HCT116 (cell line): Measurements from ENCODE around the gene PIH1D1. TPM values are rescaled to one million over a fixed set of nuclear protein-coding genes. Genes with fewer than 3 reads are reported as not detected.

ENCODE experiments used
- ATAC-seq: fragments of 200-7000 bp; cut with Tn5 transposase; 2 replicates; pipeline ENCODE4 v1.9.1; 2020; ENCODE audit warnings: mild to moderate bottlenecking, moderate library complexity
- BruUV-seq: library from RNA; stranded (reverse); fragments of 400-500 nt; replicated peaks from 2 replicates; lab custom pipeline; 2021; lab: Mats Ljungman, UMichigan
- CTCF ChIA-PET: fragments of 300-600 bp; sonication (Branson Sonifier 250); formaldehyde crosslinking; loops from one replicate; lab custom pipeline; 2021; ENCODE audit warnings: antibody characterized with exemption; lab: Charles Lee
- POLR2A ChIA-PET: fragments of 300-600, 350-600 bp; sonication (Branson Sonifier 250); formaldehyde crosslinking; loops from one replicate; lab custom pipeline; 2021; ENCODE audit warnings: antibody characterized with exemption; lab: Charles Lee
- RAD21 ChIA-PET, 2 experiments: fragments of 300-600 bp; sonication (Branson Sonifier 250); formaldehyde crosslinking; loops; one replicate each; lab custom pipeline; 2023; ENCODE audit warnings: low total read pairs in 2 of 2; ENCODE audit not compliant: uncharacterized antibody in 2 of 2, unreplicated experiment in 2 of 2, low non-redundant PET in 1 of 2; lab: Charles Lee
- DNase-seq: peaks from one replicate; pipeline ENCODE4 v3.0.0-alpha.2; 2010; ENCODE audit warnings: low read depth, low spot score
- H2AFZ ChIP-seq: fragments of 200-600 bp; shearing (Covaris generic), sonication (generic); 2 replicates; pipeline ENCODE4 v1.6.1; 2017; ENCODE audit warnings: low read depth, mixed run types, mixed read lengths, antibody characterized with exemption, low read length; ENCODE audit not compliant: poor library complexity, severe bottlenecking
- H3K27ac ChIP-seq: 2 replicates; pipeline ENCODE4 v1.5.1; 2012; ENCODE audit warnings: low read depth, low read length
- H3K27me3 ChIP-seq: fragments of 200-600 bp; sonication (generic); 2 replicates; pipeline ENCODE4 v1.6.1; 2016; ENCODE audit warnings: mixed run types, low read length, mixed read lengths; ENCODE audit not compliant: insufficient read depth
- H3K36me3 ChIP-seq, 2 experiments: fragments of 200-500 bp in 1 of 2; fragments of 200-600 bp in 1 of 2; sonication (Bioruptor generic) in 1 of 2; sonication (generic) in 1 of 2; 2 replicates each; pipeline versions ENCODE4 v1.5.1 to v1.6.1; 2014 to 2016; ENCODE audit warnings: low read length in 2 of 2, inconsistent platforms in 1 of 2, mixed read lengths in 1 of 2, mixed run types in 1 of 2; ENCODE audit not compliant: insufficient read depth in 2 of 2, control insufficient read depth in 1 of 2
- H3K4me1 ChIP-seq, 2 experiments: fragments of 200-600 bp in 1 of 2; sonication (generic) in 1 of 2; 2 replicates each; pipeline versions ENCODE4 v1.5.1 to v1.6.1; 2012 to 2017; ENCODE audit warnings: low read length in 2 of 2, inconsistent platforms in 1 of 2, mild to moderate bottlenecking in 1 of 2, mixed read lengths in 1 of 2, mixed run types in 1 of 2, moderate library complexity in 1 of 2; ENCODE audit not compliant: insufficient read depth in 2 of 2, control insufficient read depth in 1 of 2
- H3K4me2 ChIP-seq: fragments of 200-600 bp; sonication (generic); 2 replicates; pipeline ENCODE4 v1.6.1; 2017; ENCODE audit warnings: mixed run types, low read length, mixed read lengths
- H3K4me3 ChIP-seq, 2 experiments: fragments of 200-600 bp in 1 of 2; sonication (generic) in 1 of 2; replicated peaks in 1 of 2; 2 replicates each; pipeline ENCODE4 v1.5.1; 2011 to 2016; ENCODE audit warnings: low read length in 2 of 2, control low read depth in 1 of 2, low read depth in 1 of 2, mild to moderate bottlenecking in 1 of 2, mixed read lengths in 1 of 2, mixed run types in 1 of 2
- H3K79me2 ChIP-seq: fragments of 200-600 bp; sonication (generic); 2 replicates; pipeline ENCODE4 v1.6.1; 2017; ENCODE audit warnings: mild to moderate bottlenecking, mixed run types, low read length, moderate library complexity, mixed read lengths; ENCODE audit not compliant: insufficient read depth
- H3K9ac ChIP-seq: fragments of 200-600 bp; sonication (generic); 2 replicates; pipeline ENCODE4 v1.6.1; 2016; ENCODE audit warnings: low read length, mixed read lengths
- H3K9me2 ChIP-seq: fragments of 200-600 bp; sonication (generic), shearing (Covaris generic); 2 replicates; pipeline ENCODE4 v1.6.1; 2017; ENCODE audit warnings: mixed run types, mild to moderate bottlenecking, moderate library complexity; ENCODE audit not compliant: insufficient read depth
- H3K9me3 ChIP-seq, 2 experiments: fragments of 200-500 bp in 1 of 2; fragments of 200-600 bp in 1 of 2; sonication (Bioruptor generic) in 1 of 2; sonication (generic) in 1 of 2; 2 replicates each; pipeline ENCODE4 v1.6.1; 2014 to 2017; ENCODE audit warnings: low read length in 2 of 2, mixed read lengths in 2 of 2, inconsistent platforms in 1 of 2, low read depth in 1 of 2, mild to moderate bottlenecking in 1 of 2, mixed run types in 1 of 2, moderate library complexity in 1 of 2; ENCODE audit not compliant: control insufficient read depth in 1 of 2, insufficient read depth in 1 of 2
- H4K20me1 ChIP-seq: fragments of 200-600 bp; sonication (generic), shearing (Covaris generic); 2 replicates; pipeline ENCODE4 v1.6.1; 2017; ENCODE audit warnings: mixed run types, mild to moderate bottlenecking, moderate library complexity; ENCODE audit not compliant: insufficient read depth
- CBX3 ChIP-seq: IDR thresholded peaks from 2 replicates; pipeline ENCODE4 v1.6.1; 2012; ENCODE audit warnings: low read depth
- ELF1 ChIP-seq: IDR thresholded peaks from 2 replicates; pipeline ENCODE4 v1.6.1; 2012; ENCODE audit warnings: low read depth, borderline replicate concordance
- EZH2 ChIP-seq: fragments of 200-600 bp; sonication (generic); IDR thresholded peaks from 2 replicates; pipeline ENCODE4 v1.6.1; 2017; ENCODE audit warnings: antibody characterized with exemption, mixed run types
- FOSL1 ChIP-seq: IDR thresholded peaks from 2 replicates; pipeline ENCODE4 v1.6.1; 2012; ENCODE audit warnings: low read depth
- JUND ChIP-seq: IDR thresholded peaks from 2 replicates; pipeline ENCODE4 v1.6.1; 2012
- POLR2A ChIP-seq: IDR thresholded peaks from 2 replicates; pipeline ENCODE4 v1.7.0; 2011; ENCODE audit warnings: borderline replicate concordance; ENCODE audit not compliant: insufficient read depth, insufficient read length; ENCODE audit errors: extremely low read depth
- POLR2AphosphoS5 ChIP-seq: IDR thresholded peaks from 2 replicates; pipeline ENCODE4 v1.6.1; 2011; ENCODE audit warnings: mild to moderate bottlenecking, low read depth, low read length, moderate library complexity
- SIN3A ChIP-seq: IDR thresholded peaks from 2 replicates; pipeline ENCODE4 v1.6.1; 2012; ENCODE audit warnings: low read depth
- TCF7L2 ChIP-seq: IDR thresholded peaks from 2 replicates; pipeline ENCODE4 v1.7.0; 2011; ENCODE audit warnings: borderline replicate concordance, inconsistent platforms; ENCODE audit not compliant: insufficient read depth, insufficient read length; ENCODE audit errors: extremely low read depth
- YY1 ChIP-seq: IDR thresholded peaks from 2 replicates; pipeline ENCODE4 v1.6.1; 2011; ENCODE audit warnings: low read length, low read depth, moderate library complexity, mild to moderate bottlenecking; ENCODE audit not compliant: insufficient replicate concordance; ENCODE audit errors: extremely low read depth
- ZNF274 ChIP-seq: fragments of 200-500 bp; sonication (Bioruptor generic); IDR thresholded peaks from 2 replicates; pipeline ENCODE4 v1.6.1; 2014; ENCODE audit warnings: mild to moderate bottlenecking, low read depth, low read length, inconsistent platforms
- intact Hi-C: fragments of 100-400 bp; cut with micrococcal nuclease; formaldehyde crosslinking; loops from 2 replicates; pipeline ENCODE4 v1.10.0; 2022
- total RNA-seq: library from RNA; stranded (reverse); gene quantifications from one replicate; pipeline ENCODE4 v1.2.1, GENCODE V29; 2021; ENCODE audit not compliant: unreplicated experiment
- TF ChIP-seq, protein P1 (sequence below), 3 experiments: fragments of 200-600 bp in 1 of 3; sonication (generic) in 1 of 3; IDR thresholded peaks in 2 of 3; conservative IDR thresholded peaks in 1 of 3; 2 replicates each; pipeline ENCODE4 v1.5.1; 2012 to 2017; ENCODE audit warnings: low read depth in 2 of 3, low read length in 2 of 3, antibody characterized with exemption in 1 of 3, borderline replicate concordance in 1 of 3, control low read depth in 1 of 3, mild to moderate bottlenecking in 1 of 3, mixed read lengths in 1 of 3, mixed run types in 1 of 3, moderate library complexity in 1 of 3; ENCODE audit not compliant: insufficient read depth in 1 of 3
- TF ChIP-seq, protein P2 (sequence below): IDR thresholded peaks from 2 replicates; pipeline ENCODE4 v1.6.1; 2011; ENCODE audit warnings: mild to moderate bottlenecking, low read length, moderate library complexity; ENCODE audit not compliant: insufficient replicate concordance; ENCODE audit errors: extremely low read depth
- TF ChIP-seq, protein P3 (sequence below): IDR thresholded peaks from 2 replicates; pipeline ENCODE4 v1.6.1; 2012

The PIH1D1 gene
- total RNA-seq, 1 experiment from 2014 or later = 152 TPM

DNA sequence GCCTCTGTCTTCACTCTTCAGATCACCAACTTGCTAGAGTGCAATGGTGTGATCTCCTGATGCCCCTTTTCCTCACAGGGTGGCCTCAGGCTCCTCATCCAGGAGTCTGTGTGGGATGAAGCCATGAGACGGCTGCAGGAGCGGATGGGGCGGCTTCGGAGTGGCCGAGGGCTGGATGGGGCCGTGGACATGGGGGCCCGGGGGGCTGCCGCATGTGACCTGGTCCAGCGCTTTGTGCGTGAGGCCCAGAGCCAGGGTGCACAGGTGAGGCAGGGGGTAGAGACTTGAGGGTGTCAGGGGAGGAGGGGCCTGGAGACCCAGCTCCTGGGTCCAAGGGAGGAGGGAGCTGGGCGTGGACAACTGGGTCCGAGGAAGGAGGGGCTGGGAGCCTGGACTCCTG, 10.9 kb upstream of the PIH1D1 start:
- intact Hi-C loops = no loop called here
- no peaks in the 10 kb centered on the region for H3K9me3 ChIP-seq
- no peak for DNase-seq
- POLR2A ChIA-PET = no interaction called here
- H2AFZ ChIP-seq = no peak overlapping the region
- ATAC-seq = no peak
- H3K27me3 ChIP-seq = no peaks in the 10 kb centered on the region
- H3K27ac ChIP-seq = no peak overlapping the region
- H3K36me3 ChIP-seq = no peaks in the 10 kb centered on the region
- RAD21 ChIA-PET = no interaction called here
- TF ChIP-seq, protein P1, sequence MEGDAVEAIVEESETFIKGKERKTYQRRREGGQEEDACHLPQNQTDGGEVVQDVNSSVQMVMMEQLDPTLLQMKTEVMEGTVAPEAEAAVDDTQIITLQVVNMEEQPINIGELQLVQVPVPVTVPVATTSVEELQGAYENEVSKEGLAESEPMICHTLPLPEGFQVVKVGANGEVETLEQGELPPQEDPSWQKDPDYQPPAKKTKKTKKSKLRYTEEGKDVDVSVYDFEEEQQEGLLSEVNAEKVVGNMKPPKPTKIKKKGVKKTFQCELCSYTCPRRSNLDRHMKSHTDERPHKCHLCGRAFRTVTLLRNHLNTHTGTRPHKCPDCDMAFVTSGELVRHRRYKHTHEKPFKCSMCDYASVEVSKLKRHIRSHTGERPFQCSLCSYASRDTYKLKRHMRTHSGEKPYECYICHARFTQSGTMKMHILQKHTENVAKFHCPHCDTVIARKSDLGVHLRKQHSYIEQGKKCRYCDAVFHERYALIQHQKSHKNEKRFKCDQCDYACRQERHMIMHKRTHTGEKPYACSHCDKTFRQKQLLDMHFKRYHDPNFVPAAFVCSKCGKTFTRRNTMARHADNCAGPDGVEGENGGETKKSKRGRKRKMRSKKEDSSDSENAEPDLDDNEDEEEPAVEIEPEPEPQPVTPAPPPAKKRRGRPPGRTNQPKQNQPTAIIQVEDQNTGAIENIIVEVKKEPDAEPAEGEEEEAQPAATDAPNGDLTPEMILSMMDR (IDR thresholded peaks at IDR 0.05 in 2 of 3, conservative IDR thresholded peaks at IDR 0.05 in 1 of 3; ENCODE audit: borderline replicate concordance in 1 of 3, insufficient read depth in 1 of 3, low read depth in 2 of 3, low read length in 2 of 3) = no peak
- TF ChIP-seq, protein P2, sequence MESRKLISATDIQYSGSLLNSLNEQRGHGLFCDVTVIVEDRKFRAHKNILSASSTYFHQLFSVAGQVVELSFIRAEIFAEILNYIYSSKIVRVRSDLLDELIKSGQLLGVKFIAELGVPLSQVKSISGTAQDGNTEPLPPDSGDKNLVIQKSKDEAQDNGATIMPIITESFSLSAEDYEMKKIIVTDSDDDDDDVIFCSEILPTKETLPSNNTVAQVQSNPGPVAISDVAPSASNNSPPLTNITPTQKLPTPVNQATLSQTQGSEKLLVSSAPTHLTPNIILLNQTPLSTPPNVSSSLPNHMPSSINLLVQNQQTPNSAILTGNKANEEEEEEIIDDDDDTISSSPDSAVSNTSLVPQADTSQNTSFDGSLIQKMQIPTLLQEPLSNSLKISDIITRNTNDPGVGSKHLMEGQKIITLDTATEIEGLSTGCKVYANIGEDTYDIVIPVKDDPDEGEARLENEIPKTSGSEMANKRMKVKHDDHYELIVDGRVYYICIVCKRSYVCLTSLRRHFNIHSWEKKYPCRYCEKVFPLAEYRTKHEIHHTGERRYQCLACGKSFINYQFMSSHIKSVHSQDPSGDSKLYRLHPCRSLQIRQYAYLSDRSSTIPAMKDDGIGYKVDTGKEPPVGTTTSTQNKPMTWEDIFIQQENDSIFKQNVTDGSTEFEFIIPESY = no peak
- TF ChIP-seq JUND (no peak), ZNF274 (no peak), ELF1 (no peak), POLR2AphosphoS5 (no peak), POLR2A (no peak), SIN3A (no peak), YY1 (no peak), TCF7L2 (no peak), FOSL1 (no peak), EZH2 (no peak), CBX3 (no peak)
- TF ChIP-seq, protein P3, sequence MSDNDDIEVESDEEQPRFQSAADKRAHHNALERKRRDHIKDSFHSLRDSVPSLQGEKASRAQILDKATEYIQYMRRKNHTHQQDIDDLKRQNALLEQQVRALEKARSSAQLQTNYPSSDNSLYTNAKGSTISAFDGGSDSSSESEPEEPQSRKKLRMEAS = no peak
- H3K4me3 ChIP-seq = no peak overlapping the region
- BruUV-seq = no TSS peak
- CTCF ChIA-PET = no interaction called here
- no peak overlapping the region for H3K4me2 ChIP-seq
- H3K4me1 ChIP-seq = no peaks in the 10 kb centered on the region
- H4K20me1 ChIP-seq = no peaks in the 10 kb centered on the region
- no peaks in the 10 kb centered on the region for H3K9me2 ChIP-seq
- no peaks in the 10 kb centered on the region for H3K79me2 ChIP-seq
- H3K9ac ChIP-seq = no peak overlapping the region
